IgD-negative memory B cell (primary cell): ENCODE data around the gene CERS6. TPM values are rescaled to one million over a fixed set of nuclear protein-coding genes. Genes with fewer than 3 reads are reported as not detected.

Experiments
- H3K27ac Mint-ChIP-seq, 3 donors: one replicate each; pipeline ENCODE4 v1.8.0; 2020 to 2022; ENCODE audit warnings: mild to moderate bottlenecking in 3 of 3, mixed read lengths in 3 of 3, moderate library complexity in 1 of 3
- H3K27me3 Mint-ChIP-seq: one replicate; pipeline ENCODE4 v1.8.0; 2021; ENCODE audit warnings: mixed read lengths
- H3K36me3 Mint-ChIP-seq: one replicate; pipeline ENCODE4 v1.8.0; 2020; ENCODE audit warnings: mild to moderate bottlenecking, mixed read lengths
- H3K4me1 Mint-ChIP-seq, 3 donors: one replicate each; pipeline ENCODE4 v1.8.0; 2020 to 2022; ENCODE audit warnings: mixed read lengths in 3 of 3, mild to moderate bottlenecking in 1 of 3
- H3K4me3 Mint-ChIP-seq, 4 donors: one replicate each; pipeline ENCODE4 v1.8.0; 2020 to 2022; ENCODE audit warnings: mild to moderate bottlenecking in 4 of 4, mixed read lengths in 4 of 4, moderate library complexity in 3 of 4
- H3K9me3 Mint-ChIP-seq, 3 donors: one replicate each; pipeline ENCODE4 v1.8.0; 2020 to 2021; ENCODE audit warnings: mixed read lengths in 3 of 3, mild to moderate bottlenecking in 1 of 3
- polyA plus RNA-seq: library from polyadenylated mRNA; unstranded; fragments of 300-500 nt; fragmentation: Illumina TruSeq; gene quantifications from one replicate; pipeline ENCODE4 v1.2.3, GENCODE V29; 2021

CERS6 gene
- polyA plus RNA-seq, 1 donor from 2014 or later, result 2.7 TPM

DNA sequence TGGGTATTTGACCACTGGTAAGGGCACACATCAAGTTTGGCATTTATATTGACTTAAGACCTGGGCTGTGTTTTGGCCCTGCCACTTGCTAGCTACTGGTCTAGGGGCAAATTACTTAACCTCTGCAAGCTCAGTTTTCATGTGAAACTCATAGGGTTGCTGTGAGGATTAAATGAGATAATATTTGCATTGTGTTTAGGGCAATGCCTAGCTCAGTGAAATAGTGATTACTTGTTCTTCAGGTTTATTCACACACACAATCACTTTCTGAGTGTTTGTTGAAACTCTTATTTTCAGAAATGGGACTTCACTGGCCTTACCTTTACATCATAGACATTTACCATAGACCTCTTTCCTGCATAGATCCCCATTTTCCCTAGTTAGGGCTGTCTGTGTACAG lies 12.3 kb downstream of the CERS6 start:
- H3K4me3 Mint-ChIP-seq, result no peak overlapping the region
- H3K9me3 Mint-ChIP-seq, result no peaks in the 10 kb centered on the region
- peaks cover 24 to 44% (median 35%) of the 10 kb centered on the region in 3 donors for H3K4me1 Mint-ChIP-seq
- H3K27me3 Mint-ChIP-seq, result no peaks in the 10 kb centered on the region
- no peak overlapping the region for H3K27ac Mint-ChIP-seq
- H3K36me3 Mint-ChIP-seq, result no peaks in the 10 kb centered on the region

DNA sequence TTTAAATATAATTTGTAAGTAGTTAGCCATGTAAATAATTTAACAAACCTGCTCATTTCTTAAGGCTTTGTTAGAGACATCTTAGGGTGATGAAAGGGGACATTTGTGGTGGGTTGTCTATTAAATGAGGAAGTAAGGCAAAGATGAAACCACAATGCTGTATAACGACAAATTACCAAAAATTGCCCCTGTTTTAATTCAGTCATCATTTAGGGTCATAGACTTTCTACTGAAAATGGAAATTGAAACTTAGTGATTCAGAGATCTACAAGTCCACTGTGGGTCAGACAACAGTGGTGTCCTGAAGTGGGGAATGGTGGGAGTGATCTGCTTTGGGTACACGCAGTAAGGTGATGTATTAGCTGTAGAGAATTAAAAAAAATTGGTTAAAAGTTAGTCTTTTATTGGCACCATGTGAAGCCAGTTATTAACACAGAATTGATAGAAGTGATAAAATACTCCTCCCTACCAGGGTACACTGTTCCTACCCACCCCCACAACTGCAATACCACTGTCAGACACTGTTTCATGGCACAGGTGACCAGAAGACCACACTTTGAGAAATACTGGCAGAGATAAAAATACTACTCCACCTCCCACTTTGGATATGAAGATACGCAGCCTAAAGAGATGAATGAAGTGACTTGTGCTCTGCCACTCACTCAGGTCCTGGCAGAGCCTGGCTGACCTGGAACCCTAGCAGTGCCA lies 13.4 kb downstream of the CERS6 start:
- no peaks in the 10 kb centered on the region for H3K36me3 Mint-ChIP-seq
- H3K27me3 Mint-ChIP-seq, result no peaks in the 10 kb centered on the region
- peaks cover 24 to 44% (median 35%) of the 10 kb centered on the region in 3 donors for H3K4me1 Mint-ChIP-seq
- H3K9me3 Mint-ChIP-seq, result no peaks in the 10 kb centered on the region
- peak overlapping the region in 1 of 4 donors; percentile 66 for H3K4me3 Mint-ChIP-seq
- H3K27ac Mint-ChIP-seq, result peak overlapping the region in 2 of 3 donors; percentile 64 to 73

DNA sequence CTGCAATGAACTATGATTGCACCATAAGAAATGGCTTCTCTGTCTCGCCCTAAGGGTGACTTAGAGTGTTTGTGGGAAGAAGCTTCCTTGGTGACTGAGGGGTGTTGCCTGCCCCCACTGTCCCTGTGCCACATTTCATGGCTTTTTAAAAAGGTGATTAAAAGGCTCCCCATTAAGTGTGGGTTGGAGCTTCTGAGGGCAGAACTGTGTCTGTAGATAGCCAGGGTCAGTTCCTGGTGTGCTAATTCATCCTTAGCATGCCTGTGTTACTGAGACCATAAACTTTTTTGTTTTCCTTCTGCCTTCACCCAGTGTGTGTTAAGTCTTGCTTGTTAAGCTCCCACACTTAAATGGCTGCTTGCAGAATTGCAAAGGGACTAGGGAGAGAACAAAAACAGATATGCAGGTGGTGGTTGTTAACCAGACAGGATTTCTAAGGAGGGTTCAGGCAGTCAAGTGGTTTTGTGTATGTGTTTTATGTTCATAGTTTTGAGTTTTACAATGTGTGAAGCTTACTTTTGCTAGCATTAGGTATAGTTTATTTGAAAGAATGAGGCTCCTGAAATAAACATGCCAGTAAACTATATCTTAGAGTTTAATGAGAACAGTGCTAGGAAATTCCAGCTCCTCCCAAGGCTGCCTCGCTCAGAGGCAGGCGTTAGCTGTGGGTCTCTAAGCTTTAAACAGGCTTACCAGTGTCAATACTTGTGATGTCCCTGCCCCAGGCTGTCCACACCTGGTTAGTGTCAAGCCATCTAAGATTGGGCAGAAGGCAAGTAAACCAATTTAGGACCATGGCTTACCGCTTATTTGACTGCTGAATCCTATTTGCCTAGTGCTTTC lies 14.5 kb downstream of the CERS6 start:
- Mint-ChIP-seq H3K36me3 (no peaks in the 10 kb centered on the region), H3K9me3 (no peaks in the 10 kb centered on the region), H3K4me3 (no peak overlapping the region), H3K4me1 (peaks cover 24 to 41% (median 33%) of the 10 kb centered on the region in 3 donors), H3K27me3 (no peaks in the 10 kb centered on the region), H3K27ac (no peak overlapping the region)

DNA sequence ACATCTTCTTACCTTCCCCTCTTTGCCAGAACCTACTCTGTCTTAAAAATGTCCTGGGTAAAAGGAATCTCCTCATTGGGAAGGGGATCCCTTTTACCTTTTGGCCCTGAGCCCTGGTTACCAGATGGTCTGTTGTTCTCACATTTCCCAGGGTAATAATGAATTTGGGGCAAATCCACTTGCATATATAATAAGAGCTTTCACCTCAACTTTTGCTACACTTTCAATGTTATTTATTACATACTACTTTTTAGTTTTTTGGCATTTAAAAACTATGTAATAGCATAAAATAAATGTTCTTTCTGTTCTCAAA lies 15.0 kb downstream of the CERS6 start:
- peaks cover 21 to 35% (median 31%) of the 10 kb centered on the region in 3 donors for H3K4me1 Mint-ChIP-seq
- no peak overlapping the region for H3K27ac Mint-ChIP-seq
- no peaks in the 10 kb centered on the region for H3K9me3 Mint-ChIP-seq
- no peaks in the 10 kb centered on the region for H3K36me3 Mint-ChIP-seq
- H3K4me3 Mint-ChIP-seq, result no peak overlapping the region
- H3K27me3 Mint-ChIP-seq, result no peaks in the 10 kb centered on the region

DNA sequence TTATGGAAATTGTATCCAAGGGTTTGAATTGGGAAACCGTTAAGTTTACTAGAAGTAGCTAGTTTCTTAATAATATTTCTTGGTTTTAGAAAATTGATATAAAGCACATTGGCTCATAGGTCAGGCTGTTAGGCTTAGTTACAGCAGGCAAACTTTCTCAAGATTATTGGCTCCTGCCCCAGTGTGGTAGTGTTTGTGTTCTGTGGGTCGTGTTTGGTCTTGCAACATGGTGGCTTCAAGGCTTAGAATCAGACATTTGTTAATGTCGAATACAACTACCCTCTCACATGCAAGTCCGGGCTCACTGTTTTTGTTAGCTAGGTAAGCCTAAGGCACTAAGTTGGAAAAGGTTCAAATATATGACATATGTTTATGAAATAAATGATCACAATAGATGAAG lies 19.6 kb downstream of the CERS6 start:
- H3K9me3 Mint-ChIP-seq, result no peaks in the 10 kb centered on the region

DNA sequence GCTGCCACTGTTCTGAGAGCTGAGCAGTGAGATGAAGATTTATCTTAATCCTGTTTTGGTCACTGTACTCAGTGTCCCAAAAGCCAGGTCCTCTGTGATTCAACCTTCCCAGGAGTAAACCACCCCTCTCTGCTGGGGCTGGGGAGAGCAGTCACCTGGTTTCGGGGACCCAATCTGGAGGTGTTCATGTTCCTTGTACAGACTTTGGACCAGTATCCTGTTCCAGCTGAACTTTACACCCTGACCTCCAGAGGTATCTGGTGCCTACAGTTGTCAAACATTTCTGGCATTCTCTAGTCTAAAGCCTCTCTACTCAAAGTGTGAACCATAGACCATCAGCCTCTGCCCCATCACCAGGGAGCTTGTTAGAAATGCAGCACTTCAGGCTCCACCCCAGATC lies 22.1 kb downstream of the CERS6 start:
- peaks cover 0 to 3% (median 0%) of the 10 kb centered on the region in 3 donors for H3K4me1 Mint-ChIP-seq
- H3K27me3 Mint-ChIP-seq, result no peaks in the 10 kb centered on the region
- H3K9me3 Mint-ChIP-seq, result no peaks in the 10 kb centered on the region
- H3K27ac Mint-ChIP-seq, result no peak overlapping the region
- H3K4me3 Mint-ChIP-seq, result no peak overlapping the region
- H3K36me3 Mint-ChIP-seq, result no peaks in the 10 kb centered on the region

More for the DNA sequence above, 19.6 kb downstream of the CERS6 start:
- Mint-ChIP-seq H3K4me3 (no peak overlapping the region), H3K4me1 (peaks cover 0 to 9% (median 2%) of the 10 kb centered on the region in 3 donors), H3K27ac (no peak overlapping the region), H3K27me3 (no peaks in the 10 kb centered on the region), H3K36me3 (no peaks in the 10 kb centered on the region)

DNA sequence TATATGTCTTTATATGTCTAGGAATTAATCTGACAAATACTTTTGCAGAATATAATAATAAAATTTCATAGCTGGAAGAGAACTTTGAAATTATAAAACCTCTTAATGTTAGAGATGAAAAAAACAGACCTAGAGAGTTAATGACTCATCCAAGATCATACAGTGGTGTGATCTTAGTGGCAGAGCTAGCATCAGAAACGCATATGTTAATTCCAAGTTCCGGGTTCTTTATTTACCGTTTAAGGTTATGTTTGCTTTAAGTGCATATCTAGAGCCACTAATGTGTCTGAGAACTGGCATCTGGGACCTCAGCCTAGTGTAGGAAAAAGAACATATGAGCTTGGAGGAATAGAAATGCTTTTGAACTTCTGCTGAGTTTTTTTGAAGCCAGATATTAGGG lies 24.3 kb downstream of the CERS6 start:
- no peak overlapping the region for H3K4me3 Mint-ChIP-seq
- peaks cover 0 to 1% (median 1%) of the 10 kb centered on the region in 3 donors for H3K9me3 Mint-ChIP-seq
- no peak overlapping the region for H3K27ac Mint-ChIP-seq
- H3K36me3 Mint-ChIP-seq, result no peaks in the 10 kb centered on the region
- no peaks in the 10 kb centered on the region for H3K27me3 Mint-ChIP-seq
- peaks cover 0 to 7% (median 0%) of the 10 kb centered on the region in 3 donors for H3K4me1 Mint-ChIP-seq

DNA sequence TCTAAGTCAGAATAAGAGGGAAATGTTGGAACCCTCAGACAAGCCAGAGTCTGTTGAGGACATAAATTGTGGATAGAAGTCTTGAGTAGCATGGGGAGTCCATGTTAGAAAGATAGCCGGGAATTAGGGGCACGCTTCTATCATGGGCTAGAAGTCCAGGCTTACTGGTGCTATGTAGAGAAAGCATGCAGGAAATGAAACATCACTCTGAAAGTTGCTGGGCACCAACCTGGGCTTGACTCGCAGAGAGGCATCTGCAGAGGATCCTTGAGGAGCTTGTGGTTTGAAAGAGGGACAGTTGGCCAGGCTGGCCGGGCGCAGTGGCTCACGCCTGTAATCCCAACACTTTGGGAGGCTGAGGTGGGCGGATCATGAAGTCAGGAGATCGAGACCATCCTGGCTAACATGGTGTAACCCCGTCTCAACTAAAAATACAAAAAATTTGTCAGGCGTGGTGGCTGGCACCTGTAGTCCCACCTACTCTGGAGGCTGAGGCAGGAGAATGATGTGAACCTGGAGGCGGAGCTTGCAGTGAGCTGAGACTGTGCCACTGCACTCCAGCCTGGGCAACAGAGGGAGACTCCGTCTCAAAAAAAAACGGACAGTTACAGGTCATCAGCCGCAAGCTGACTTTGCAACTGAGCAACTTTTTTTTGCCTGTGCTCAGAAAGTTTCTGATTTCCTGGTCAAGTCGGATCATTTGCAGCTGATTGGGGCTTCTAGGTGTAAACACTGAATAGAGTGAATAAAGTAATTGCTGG lies 24.9 kb downstream of the CERS6 start:
- H3K36me3 Mint-ChIP-seq, result no peaks in the 10 kb centered on the region
- H3K4me1 Mint-ChIP-seq, result peaks cover 0 to 7% (median 0%) of the 10 kb centered on the region in 3 donors
- H3K4me3 Mint-ChIP-seq, result no peak overlapping the region
- no peak overlapping the region for H3K27ac Mint-ChIP-seq
- peaks cover 0 to 4% (median 2%) of the 10 kb centered on the region in 3 donors for H3K9me3 Mint-ChIP-seq
- H3K27me3 Mint-ChIP-seq, result no peaks in the 10 kb centered on the region

DNA sequence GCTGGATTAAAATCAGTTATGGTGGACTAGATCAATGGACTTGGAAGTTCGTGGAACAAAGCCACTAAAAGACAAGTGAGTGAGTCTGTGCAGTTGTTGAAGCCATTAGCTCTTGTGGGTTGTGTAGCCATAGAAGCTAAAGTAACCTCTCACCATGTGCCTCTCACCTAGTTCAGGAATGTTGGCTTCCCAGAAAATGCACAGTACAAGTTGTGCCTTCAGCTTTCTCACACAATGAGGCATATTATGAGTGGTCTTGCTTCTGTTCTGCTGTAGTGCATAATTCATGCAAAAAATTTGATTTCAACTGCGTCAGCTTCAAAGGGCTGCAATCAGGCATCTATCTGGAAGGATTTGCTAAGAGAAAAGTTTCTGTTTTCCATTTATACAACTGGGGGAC lies 26.2 kb downstream of the CERS6 start:
- Mint-ChIP-seq H3K4me3 (no peak overlapping the region), H3K27me3 (no peaks in the 10 kb centered on the region), H3K9me3 (peaks cover 0 to 7% (median 5%) of the 10 kb centered on the region in 3 donors), H3K36me3 (no peaks in the 10 kb centered on the region), H3K27ac (no peak overlapping the region), H3K4me1 (peaks cover 0 to 7% (median 0%) of the 10 kb centered on the region in 3 donors)

DNA sequence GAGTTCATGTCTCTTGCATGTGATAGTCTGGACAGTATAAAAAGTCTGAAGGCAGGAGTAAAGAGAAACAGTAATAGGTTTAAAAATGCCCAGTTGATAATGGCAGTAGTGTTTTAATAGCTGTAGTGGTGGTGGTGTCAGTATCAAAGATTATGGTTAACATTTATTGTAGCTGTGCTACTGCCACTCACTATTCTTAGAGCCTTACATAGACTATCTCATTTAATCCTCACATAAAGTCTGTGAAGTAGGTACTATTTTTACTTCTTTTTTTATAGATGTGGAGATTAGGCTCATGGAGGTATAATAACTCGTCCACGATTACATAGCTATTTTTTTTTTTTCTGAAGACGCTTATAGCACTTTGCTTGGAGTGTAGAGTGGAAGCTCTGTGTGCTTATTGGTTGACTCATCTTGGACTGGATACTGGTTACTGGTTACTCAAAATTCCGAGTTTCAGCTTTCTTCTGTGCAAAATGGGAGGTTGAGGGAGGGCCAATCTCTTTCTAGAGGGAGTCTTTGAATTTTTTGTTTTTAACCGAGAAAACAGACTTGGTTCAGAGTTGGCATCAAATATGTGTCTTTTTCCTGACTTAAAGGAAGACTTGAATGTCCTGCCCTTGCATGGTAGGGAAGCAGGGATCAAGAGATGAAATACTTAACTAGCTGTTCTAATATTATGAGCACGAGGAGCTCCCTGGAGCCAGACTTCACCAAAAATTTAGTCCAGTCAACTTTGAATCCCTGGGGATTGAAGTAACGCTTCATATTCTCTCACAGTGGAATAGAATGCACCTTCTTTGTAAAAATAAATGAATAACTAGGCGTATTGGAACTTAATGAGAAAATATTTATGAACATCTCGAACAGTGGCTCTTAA lies 27.1 kb downstream of the CERS6 start:
- H3K4me3 Mint-ChIP-seq, result no peak overlapping the region
- peaks cover 0 to 7% (median 5%) of the 10 kb centered on the region in 3 donors for H3K9me3 Mint-ChIP-seq

DNA sequence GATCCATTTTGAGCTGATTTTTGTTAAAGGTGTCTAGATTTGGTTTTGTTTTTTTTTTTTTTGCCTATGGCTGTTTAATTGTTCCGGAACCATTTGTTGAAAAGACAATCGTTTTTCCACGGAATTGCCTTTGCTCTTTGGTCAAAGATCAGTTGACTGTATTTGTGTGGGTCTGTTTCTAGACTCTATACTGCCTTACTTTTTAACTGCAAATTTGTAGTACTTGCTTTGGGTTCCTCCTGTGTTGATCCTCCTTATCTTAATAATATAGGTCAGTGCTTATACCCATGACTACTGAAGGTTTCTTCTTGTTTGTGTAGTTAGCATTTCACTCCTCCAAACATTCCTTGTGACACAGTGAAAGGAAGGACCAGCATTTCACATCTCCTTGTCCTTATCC lies 30.4 kb downstream of the CERS6 start:
- Mint-ChIP-seq H3K9me3 (peaks cover 0 to 7% (median 5%) of the 10 kb centered on the region in 3 donors), H3K4me1 (peaks cover 7 to 19% (median 13%) of the 10 kb centered on the region in 3 donors), H3K4me3 (no peak overlapping the region), H3K36me3 (no peaks in the 10 kb centered on the region), H3K27me3 (no peaks in the 10 kb centered on the region), H3K27ac (no peak overlapping the region)

More for the DNA sequence above, 27.1 kb downstream of the CERS6 start:
- Mint-ChIP-seq H3K27me3 (no peaks in the 10 kb centered on the region), H3K27ac (no peak overlapping the region), H3K36me3 (no peaks in the 10 kb centered on the region), H3K4me1 (peaks cover 0 to 7% (median 0%) of the 10 kb centered on the region in 3 donors)

DNA sequence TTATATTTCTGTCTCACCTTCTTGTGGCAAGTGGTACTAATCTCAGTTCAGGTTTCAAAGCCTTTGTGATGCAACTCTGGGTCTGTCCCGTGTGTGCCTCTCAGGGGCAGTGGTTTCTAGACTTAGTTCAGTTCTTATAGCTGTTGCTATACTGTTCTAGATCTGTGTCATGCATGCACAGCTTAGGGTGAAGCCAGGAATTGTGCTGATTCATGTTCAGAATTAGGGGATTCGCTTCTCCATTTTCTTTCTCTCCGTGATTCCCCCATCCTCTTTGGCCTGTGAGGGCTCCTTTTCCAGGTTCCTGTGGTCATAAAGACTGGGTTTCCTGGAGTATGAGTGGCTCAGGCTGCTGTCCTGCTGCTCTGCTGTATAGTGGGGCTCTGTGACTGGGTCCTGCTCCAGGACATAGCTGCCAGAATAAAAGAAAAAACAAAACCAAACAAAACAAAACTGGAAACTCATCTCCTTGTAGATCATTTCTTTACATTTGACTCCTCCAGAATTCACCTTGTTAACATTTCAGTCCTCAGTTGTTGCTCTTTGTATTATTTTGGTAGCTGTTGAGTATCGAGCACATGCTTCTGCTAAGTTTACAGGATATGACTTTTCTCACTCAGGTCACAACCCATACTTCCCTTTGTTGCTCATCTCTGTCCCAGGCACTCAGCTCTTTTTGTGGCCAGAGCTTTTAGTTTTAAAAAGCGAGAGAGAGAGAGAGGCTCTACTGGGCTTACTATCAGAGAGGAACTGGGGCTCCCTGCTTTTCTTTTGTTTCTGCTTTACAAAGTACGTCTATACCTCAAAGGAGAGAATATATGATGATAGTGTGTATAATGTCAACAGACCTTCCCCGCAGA lies 34.2 kb downstream of the CERS6 start:
- Mint-ChIP-seq H3K36me3 (no peaks in the 10 kb centered on the region), H3K27ac (peak overlapping the region in 2 of 3 donors; percentile 87 to 89), H3K9me3 (peaks cover 0 to 7% (median 5%) of the 10 kb centered on the region in 3 donors), H3K4me3 (peak overlapping the region; percentile 4 to 83 (median 75)), H3K4me1 (peaks cover 13 to 14% (median 13%) of the 10 kb centered on the region in 3 donors), H3K27me3 (no peaks in the 10 kb centered on the region)

DNA sequence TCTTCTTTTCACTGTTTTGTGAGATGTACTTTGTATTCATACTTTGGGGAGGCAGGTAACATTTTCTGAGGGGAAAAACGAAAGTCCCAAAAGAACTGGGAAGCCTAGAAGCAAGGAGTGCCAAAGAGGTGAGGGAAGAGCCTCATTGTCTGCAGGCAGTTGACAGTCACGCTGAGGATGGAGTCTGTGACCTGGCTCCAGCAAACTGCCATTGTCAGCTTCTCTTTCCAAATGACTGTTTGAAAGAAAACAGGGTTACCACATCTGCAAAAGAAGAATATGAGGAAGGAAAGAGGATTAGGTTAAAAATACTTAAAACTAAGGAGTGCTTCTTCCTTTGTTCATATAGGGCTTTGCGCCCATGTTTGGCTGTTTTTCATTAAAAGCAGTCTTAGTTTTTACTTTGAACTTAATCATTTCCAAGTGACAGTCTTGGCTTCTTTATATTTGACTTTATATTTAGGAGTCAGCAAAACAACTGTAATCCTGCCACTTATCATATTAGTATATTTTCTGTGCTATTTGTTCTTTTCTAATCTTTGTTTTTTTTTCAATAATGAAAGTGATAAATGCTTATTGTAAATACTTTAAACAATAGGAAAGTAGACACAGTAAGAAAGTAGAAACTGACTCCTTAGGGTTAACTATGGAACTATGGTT lies 35.0 kb downstream of the CERS6 start:
- H3K27ac Mint-ChIP-seq, result peak overlapping the region in 1 of 3 donors; percentile 4
- no peaks in the 10 kb centered on the region for H3K36me3 Mint-ChIP-seq
- peaks cover 13 to 16% (median 15%) of the 10 kb centered on the region in 3 donors for H3K4me1 Mint-ChIP-seq
- H3K27me3 Mint-ChIP-seq, result no peaks in the 10 kb centered on the region
- H3K4me3 Mint-ChIP-seq, result peak overlapping the region; percentile 4 to 83 (median 75)
- H3K9me3 Mint-ChIP-seq, result peaks cover 0 to 4% (median 3%) of the 10 kb centered on the region in 3 donors
